ENCODE measurements around the gene GPR158. TPM values are rescaled to one million over a fixed set of nuclear protein-coding genes. Genes with fewer than 3 reads are reported as not detected.

The GPR158 gene
- total and polyA plus RNA-seq, 2 experiments from 2014 or later = 0.02 to 0.47 TPM

- TF ChIP-seq, protein P1, sequence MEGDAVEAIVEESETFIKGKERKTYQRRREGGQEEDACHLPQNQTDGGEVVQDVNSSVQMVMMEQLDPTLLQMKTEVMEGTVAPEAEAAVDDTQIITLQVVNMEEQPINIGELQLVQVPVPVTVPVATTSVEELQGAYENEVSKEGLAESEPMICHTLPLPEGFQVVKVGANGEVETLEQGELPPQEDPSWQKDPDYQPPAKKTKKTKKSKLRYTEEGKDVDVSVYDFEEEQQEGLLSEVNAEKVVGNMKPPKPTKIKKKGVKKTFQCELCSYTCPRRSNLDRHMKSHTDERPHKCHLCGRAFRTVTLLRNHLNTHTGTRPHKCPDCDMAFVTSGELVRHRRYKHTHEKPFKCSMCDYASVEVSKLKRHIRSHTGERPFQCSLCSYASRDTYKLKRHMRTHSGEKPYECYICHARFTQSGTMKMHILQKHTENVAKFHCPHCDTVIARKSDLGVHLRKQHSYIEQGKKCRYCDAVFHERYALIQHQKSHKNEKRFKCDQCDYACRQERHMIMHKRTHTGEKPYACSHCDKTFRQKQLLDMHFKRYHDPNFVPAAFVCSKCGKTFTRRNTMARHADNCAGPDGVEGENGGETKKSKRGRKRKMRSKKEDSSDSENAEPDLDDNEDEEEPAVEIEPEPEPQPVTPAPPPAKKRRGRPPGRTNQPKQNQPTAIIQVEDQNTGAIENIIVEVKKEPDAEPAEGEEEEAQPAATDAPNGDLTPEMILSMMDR (IDR thresholded peaks at IDR 0.05; ENCODE audit: poor library complexity) = no peak
- TF ChIP-seq EZH2 (IDR thresholded peaks at IDR 0.05; ENCODE audit: borderline replicate concordance) = no peak
- no peak for TF ChIP-seq EZH2phosphoT487 (IDR thresholded peaks at IDR 0.05; ENCODE audit: low read depth, severe bottlenecking, unreplicated experiment)
- WGBS (ENCODE audit: low lambda C conversion rate, missing lambda C conversion rate) = 79% methylated on average over 2 of the region's 2 CpGs
Observed at GRCh38 chr10:25285809-25286208, 111.0 kb downstream of the GPR158 start.

DNA sequence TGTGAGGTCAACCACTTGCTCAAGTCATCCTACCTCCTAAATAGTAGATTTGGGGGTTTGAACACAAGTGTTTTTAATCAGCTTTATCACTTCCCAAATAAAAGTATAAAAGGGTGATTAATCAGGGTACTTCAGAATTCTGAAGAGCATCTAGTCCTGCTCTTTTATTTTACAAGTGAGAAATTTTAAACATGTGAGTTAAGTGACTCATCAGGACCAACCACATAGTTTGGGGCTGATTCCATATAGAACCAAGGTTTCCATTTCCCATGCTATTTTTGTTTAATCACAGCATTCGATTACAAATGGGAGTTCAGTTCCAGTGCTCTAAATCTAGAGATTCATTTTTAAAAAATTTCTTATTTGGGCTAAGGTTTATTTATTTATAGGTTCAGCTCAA, 113.4 kb downstream of the GPR158 start:
- H3K9me3 ChIP-seq (ENCODE audit: low read depth) = no peaks in the 10 kb centered on the region
- H3K27ac ChIP-seq = no peak overlapping the region
- no peak overlapping the region for H3K4me3 ChIP-seq
- 77% methylated on average over 1 of the region's 1 CpG for WGBS (ENCODE audit: low lambda C conversion rate, missing lambda C conversion rate)
- H2AFZ ChIP-seq = no peak overlapping the region
- DNase-seq (ENCODE audit: low spot score) = no peak
- no peaks in the 10 kb centered on the region for H3K79me2 ChIP-seq
- H3K9me2 ChIP-seq (replicated peaks; ENCODE audit: insufficient read depth) = no peaks in the 10 kb centered on the region
- no peak overlapping the region for H3K4me2 ChIP-seq
- no peaks in the 10 kb centered on the region for H3K36me3 ChIP-seq (replicated peaks; ENCODE audit: insufficient read depth, low read depth)
- H4K20me1 ChIP-seq (ENCODE audit: insufficient read depth, poor library complexity, severe bottlenecking) = no peaks in the 10 kb centered on the region
- H3K4me1 ChIP-seq (ENCODE audit: insufficient read depth) = no peaks in the 10 kb centered on the region
- H3K27me3 ChIP-seq = no peaks in the 10 kb centered on the region
- TF ChIP-seq, protein P1 (IDR thresholded peaks at IDR 0.05; ENCODE audit: poor library complexity) = no peak

More at GRCh38 chr10:25285809-25286208, 111.0 kb downstream of the GPR158 start:
- no peak for DNase-seq (ENCODE audit: low spot score)
- Histone ChIP-seq H3K4me2 (no peak overlapping the region), H3K79me2 (no peaks in the 10 kb centered on the region), H3K36me3 (replicated peaks; ENCODE audit: insufficient read depth, low read depth) (no peaks in the 10 kb centered on the region), H3K27me3 (no peaks in the 10 kb centered on the region), H2AFZ (no peak overlapping the region), H3K9me2 (replicated peaks; ENCODE audit: insufficient read depth) (no peaks in the 10 kb centered on the region), H3K9me3 (ENCODE audit: low read depth) (no peaks in the 10 kb centered on the region), H3K4me3 (no peak overlapping the region), H3K4me1 (ENCODE audit: insufficient read depth) (no peaks in the 10 kb centered on the region), H3K27ac (no peak overlapping the region), H4K20me1 (ENCODE audit: insufficient read depth, poor library complexity, severe bottlenecking) (no peaks in the 10 kb centered on the region)

DNA sequence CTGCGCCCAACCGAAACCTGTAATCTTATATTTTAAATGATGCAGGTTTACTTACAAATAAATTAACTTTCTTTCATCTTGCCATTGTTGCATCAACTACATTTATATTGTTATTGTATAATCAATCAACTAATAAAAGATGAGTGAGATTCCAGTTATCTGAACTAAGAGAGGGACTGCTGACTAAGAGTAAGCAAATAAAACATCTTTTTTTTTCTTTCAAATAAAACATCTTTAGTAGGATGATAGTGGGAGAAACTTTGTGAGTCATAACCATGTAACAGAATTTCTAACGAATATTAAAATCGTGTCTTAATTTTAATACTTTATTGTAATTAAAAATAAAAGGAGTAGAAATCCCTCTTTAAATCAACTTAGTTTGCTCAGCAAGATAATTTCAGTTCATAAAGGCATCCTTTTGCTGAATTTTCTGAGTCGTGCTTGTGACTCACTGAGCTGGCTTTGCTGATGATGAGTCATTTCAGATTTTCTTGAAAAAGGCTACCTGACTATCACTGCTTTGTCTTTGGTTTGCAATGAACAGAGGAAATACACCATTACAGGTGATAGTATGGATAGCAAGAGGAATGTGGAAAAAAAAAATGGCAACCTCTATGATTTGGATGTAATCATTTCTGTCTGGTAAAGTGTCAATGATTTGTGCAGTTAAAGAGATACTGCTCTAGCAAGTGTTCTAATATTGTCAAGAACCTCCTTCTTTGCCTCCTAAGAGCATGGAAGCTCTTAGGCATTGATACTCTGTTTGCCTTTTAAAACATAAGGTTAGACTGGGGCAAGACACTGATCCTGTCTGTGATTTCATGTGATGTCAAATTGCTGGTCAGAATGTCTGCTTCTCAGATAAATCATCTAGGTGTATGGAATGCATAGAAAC, 119.5 kb downstream of the GPR158 start:
- no peak overlapping the region for H3K27ac ChIP-seq
- WGBS (ENCODE audit: low lambda C conversion rate, missing lambda C conversion rate) = 74% methylated on average over 5 of the region's 5 CpGs
- peak; percentile 24 for DNase-seq (ENCODE audit: low spot score)

GRCh38 chr10:25296324-25296723, 121.5 kb downstream of the GPR158 start:
- Histone ChIP-seq H3K27ac (no peak overlapping the region), H4K20me1 (ENCODE audit: insufficient read depth, poor library complexity, severe bottlenecking) (no peaks in the 10 kb centered on the region), H2AFZ (no peak overlapping the region), H3K79me2 (no peaks in the 10 kb centered on the region), H3K9me2 (replicated peaks; ENCODE audit: insufficient read depth) (no peaks in the 10 kb centered on the region), H3K4me2 (no peak overlapping the region), H3K4me1 (ENCODE audit: insufficient read depth) (no peaks in the 10 kb centered on the region), H3K4me3 (no peak overlapping the region), H3K9me3 (ENCODE audit: low read depth) (no peaks in the 10 kb centered on the region), H3K36me3 (replicated peaks; ENCODE audit: insufficient read depth, low read depth) (no peaks in the 10 kb centered on the region), H3K27me3 (no peaks in the 10 kb centered on the region)
- no peak for DNase-seq (ENCODE audit: low spot score)
- TF ChIP-seq EZH2 (IDR thresholded peaks at IDR 0.05; ENCODE audit: borderline replicate concordance) = no peak
- no peak for TF ChIP-seq EZH2phosphoT487 (IDR thresholded peaks at IDR 0.05; ENCODE audit: low read depth, severe bottlenecking, unreplicated experiment)
- TF ChIP-seq, protein P1 (IDR thresholded peaks at IDR 0.05; ENCODE audit: poor library complexity) = no peak
- WGBS (ENCODE audit: low lambda C conversion rate, missing lambda C conversion rate) = 71% methylated on average over 1 of the region's 1 CpG

More for the DNA sequence above, 119.5 kb downstream of the GPR158 start:
- no peaks in the 10 kb centered on the region for H3K79me2 ChIP-seq
- H3K4me2 ChIP-seq = no peak overlapping the region
- H4K20me1 ChIP-seq (ENCODE audit: insufficient read depth, poor library complexity, severe bottlenecking) = no peaks in the 10 kb centered on the region
- TF ChIP-seq EZH2 (IDR thresholded peaks at IDR 0.05; ENCODE audit: borderline replicate concordance) = no peak
- H3K9me3 ChIP-seq (ENCODE audit: low read depth) = no peaks in the 10 kb centered on the region
- no peak overlapping the region for H3K4me3 ChIP-seq
- H3K4me1 ChIP-seq (ENCODE audit: insufficient read depth) = no peaks in the 10 kb centered on the region
- H3K9me2 ChIP-seq (replicated peaks; ENCODE audit: insufficient read depth) = no peaks in the 10 kb centered on the region
- H3K27me3 ChIP-seq = no peaks in the 10 kb centered on the region
- H3K36me3 ChIP-seq (replicated peaks; ENCODE audit: insufficient read depth, low read depth) = no peaks in the 10 kb centered on the region
- H2AFZ ChIP-seq = no peak overlapping the region

Data from hepatocyte (in vitro differentiated cells).